ENCODE measurements around the gene CCDC149. TPM values are rescaled to one million over a fixed set of nuclear protein-coding genes. Genes with fewer than 3 reads are reported as not detected.

Gene CCDC149
- total and polyA plus RNA-seq, 2 donors (not counting 3 experiments of a cell fraction or from before 2014, with no cell fraction given): 7.8 to 11.3 TPM

DNA sequence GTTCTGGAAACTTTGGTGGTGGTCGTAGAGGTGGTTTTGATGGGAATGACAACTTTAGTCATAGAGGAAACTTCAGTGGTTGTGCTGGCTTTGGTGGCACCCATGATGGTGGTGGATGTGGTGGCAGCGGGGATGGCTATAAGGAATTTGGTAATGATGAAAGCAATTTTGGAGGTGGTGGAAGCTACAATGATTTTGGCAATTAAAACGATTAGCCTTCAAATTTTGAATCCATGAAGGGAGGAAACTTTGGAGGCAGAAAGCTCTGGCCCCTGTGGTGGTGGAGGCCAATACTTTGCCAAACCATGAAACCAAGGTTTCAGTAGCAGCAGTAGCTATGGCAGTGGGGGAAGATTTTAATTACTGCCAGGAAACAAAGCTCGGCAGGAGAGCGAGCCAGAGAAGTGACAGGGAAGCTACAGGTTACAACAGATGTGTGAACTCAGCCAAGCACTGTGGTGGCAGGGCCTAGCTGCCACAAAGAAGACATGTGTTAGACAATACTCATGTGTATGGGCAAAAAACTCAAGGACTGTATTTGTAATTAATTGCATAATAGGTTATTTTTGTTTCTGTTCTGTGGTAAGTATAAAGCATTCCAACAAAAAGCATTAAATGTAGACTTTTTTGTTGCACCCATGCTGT lies 140.7 kb downstream of the CCDC149 start:
- no peaks in the 10 kb centered on the region for H3K79me2 ChIP-seq (ENCODE audit: control insufficient read depth, insufficient read depth, low read length)
- no peak overlapping the region for H3K9ac ChIP-seq (replicated peaks; ENCODE audit: extremely low read depth, insufficient read depth, low read length)
- intact Hi-C loops (cut with micrococcal nuclease): no loop called here
- H3K4me3 ChIP-seq (replicated peaks in 1 of 3; ENCODE audit: insufficient read depth in 1 of 3, low read depth in 1 of 3, low read length in 3 of 3): no peak overlapping the region
- TF ChIP-seq POLR2A (IDR thresholded peaks at IDR 0.05; ENCODE audit: low read depth, low read length) (no peak), EZH2 (IDR thresholded peaks at IDR 0.05; ENCODE audit: borderline replicate concordance, low read depth, low read length, severe bottlenecking) (no peak), FOS (IDR thresholded peaks at IDR 0.05; ENCODE audit: borderline replicate concordance, insufficient read depth, low read length) (no peak), MYC (IDR thresholded peaks at IDR 0.05; ENCODE audit: low read depth, low read length) (no peak), JUN (IDR thresholded peaks at IDR 0.05; ENCODE audit: borderline replicate concordance, insufficient read depth, insufficient read length, low read depth) (no peak), GATA2 (IDR thresholded peaks at IDR 0.05; ENCODE audit: insufficient read depth, insufficient read length, low read depth, low read length) (no peak), POLR2AphosphoS5 (IDR thresholded peaks at IDR 0.05; ENCODE audit: insufficient read depth, low read depth, low read length) (no peak)
- TF ChIP-seq, protein P1, sequence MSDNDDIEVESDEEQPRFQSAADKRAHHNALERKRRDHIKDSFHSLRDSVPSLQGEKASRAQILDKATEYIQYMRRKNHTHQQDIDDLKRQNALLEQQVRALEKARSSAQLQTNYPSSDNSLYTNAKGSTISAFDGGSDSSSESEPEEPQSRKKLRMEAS (IDR thresholded peaks at IDR 0.05; ENCODE audit: insufficient read depth, insufficient read length): no peak
- TF ChIP-seq, protein P2, sequence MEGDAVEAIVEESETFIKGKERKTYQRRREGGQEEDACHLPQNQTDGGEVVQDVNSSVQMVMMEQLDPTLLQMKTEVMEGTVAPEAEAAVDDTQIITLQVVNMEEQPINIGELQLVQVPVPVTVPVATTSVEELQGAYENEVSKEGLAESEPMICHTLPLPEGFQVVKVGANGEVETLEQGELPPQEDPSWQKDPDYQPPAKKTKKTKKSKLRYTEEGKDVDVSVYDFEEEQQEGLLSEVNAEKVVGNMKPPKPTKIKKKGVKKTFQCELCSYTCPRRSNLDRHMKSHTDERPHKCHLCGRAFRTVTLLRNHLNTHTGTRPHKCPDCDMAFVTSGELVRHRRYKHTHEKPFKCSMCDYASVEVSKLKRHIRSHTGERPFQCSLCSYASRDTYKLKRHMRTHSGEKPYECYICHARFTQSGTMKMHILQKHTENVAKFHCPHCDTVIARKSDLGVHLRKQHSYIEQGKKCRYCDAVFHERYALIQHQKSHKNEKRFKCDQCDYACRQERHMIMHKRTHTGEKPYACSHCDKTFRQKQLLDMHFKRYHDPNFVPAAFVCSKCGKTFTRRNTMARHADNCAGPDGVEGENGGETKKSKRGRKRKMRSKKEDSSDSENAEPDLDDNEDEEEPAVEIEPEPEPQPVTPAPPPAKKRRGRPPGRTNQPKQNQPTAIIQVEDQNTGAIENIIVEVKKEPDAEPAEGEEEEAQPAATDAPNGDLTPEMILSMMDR (IDR thresholded peaks at IDR 0.05; ENCODE audit: extremely low read depth in 1 of 2, insufficient read depth in 1 of 2, low read depth in 1 of 2, low read length in 2 of 2): no peak
- DNase-seq (ENCODE audit: low read depth, low spot score): no peak
- H3K27me3 ChIP-seq (ENCODE audit: control insufficient read depth in 2 of 2, insufficient read depth in 2 of 2, low read length in 2 of 2): no peaks in the 10 kb centered on the region
- no peak for FAIRE-seq
- BruUV-seq (replicated peaks): no TSS peak
- no peaks in the 10 kb centered on the region for H3K4me1 ChIP-seq (ENCODE audit: control insufficient read depth, extremely low read depth, insufficient read depth, low read length)
- H4K20me1 ChIP-seq (replicated peaks; ENCODE audit: control insufficient read depth, extremely low read depth, insufficient read depth, low read length): no peaks in the 10 kb centered on the region
- dilution Hi-C loops (cut with MboI; ENCODE audit: extremely low pct_ligation_motif_present, low sequenced_read_pairs): no loop called here
- H2AFZ ChIP-seq (ENCODE audit: low read depth, low read length): no peak overlapping the region
- no peaks in the 10 kb centered on the region for H3K9me3 ChIP-seq (replicated peaks; ENCODE audit: control insufficient read depth, insufficient read depth, low read length)
- no peaks in the 10 kb centered on the region for H3K36me3 ChIP-seq (ENCODE audit: control insufficient read depth in 2 of 2, extremely low read depth in 1 of 2, insufficient read depth in 2 of 2, low read length in 2 of 2)
- no peak overlapping the region for H3K27ac ChIP-seq (ENCODE audit: insufficient read depth, low read depth, low read length)
- POLR2A ChIA-PET: no interaction called here
- no peak overlapping the region for H3K4me2 ChIP-seq (ENCODE audit: insufficient read depth, low read length)
- CTCF ChIA-PET: no interaction called here
- no peaks in the 10 kb centered on the region for H3K9me1 ChIP-seq (replicated peaks; ENCODE audit: control insufficient read depth, extremely low read depth, insufficient read depth, low read length)

Measured in endothelial cell of umbilical vein (primary cell).